SH-SY5Y (cell line): ENCODE data around the gene CCDC106.

Experiments used
- GATA2 ChIP-seq: IDR thresholded peaks from 2 replicates; pipeline ENCODE4 v1.6.1; 2011; ENCODE audit warnings: mild to moderate bottlenecking, low read depth, low read length
- GATA3 ChIP-seq: IDR thresholded peaks from 2 replicates; pipeline ENCODE4 v1.6.1; 2011; ENCODE audit warnings: low read depth, mild to moderate bottlenecking, low read length, moderate library complexity

DNA sequence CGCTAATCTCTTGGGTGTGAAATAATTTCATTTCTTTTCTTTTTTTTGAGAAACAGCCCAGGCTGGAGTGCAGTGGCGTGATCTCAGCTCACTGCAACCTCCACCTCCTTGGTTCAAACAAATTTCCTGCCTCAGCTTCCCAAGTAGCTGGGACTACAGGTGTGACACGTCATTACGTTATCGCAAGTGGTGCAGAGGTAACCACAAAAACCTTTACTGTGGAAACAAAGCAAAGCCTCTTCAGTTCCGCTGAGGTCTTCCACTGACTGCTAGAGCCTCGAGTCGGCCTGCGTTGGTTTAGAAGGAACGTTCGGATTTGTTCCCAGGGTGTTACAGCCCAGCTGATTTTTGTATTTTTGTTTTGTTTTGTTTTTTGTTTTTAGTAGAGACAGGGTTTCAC, 21.7 kb upstream of the CCDC106 start:
- TF ChIP-seq GATA2 (no peak), GATA3 (no peak)
